Tibial artery (tissue), 4 donors: ENCODE results near the gene TSHZ2.

Source experiments
- DNase-seq, 2 donors: peaks; one replicate each; pipeline ENCODE4 v3.0.0-alpha.2; 2019
- H3K27ac ChIP-seq, 2 donors: fragments of 200-600 bp; sonication (generic) in 1 of 2; 1 replicate in 1 of 2; 2 replicates in 1 of 2; pipeline ENCODE4 v1.5.1; 2018 to 2019; ENCODE audit warnings: mild to moderate bottlenecking in 1 of 2
- H3K27me3 ChIP-seq, 2 donors: fragments of 200-600 bp; sonication (generic) in 1 of 2; one replicate each; pipeline versions ENCODE4 v1.5.1 to v1.6.0; 2016 to 2019
- H3K36me3 ChIP-seq, 3 donors: fragments of 200-600 bp; sonication (generic) in 2 of 3; one replicate each; pipeline ENCODE4 v1.5.1; 2016 to 2019; ENCODE audit warnings: mild to moderate bottlenecking in 2 of 3
- H3K4me1 ChIP-seq, 4 donors: fragments of 200-600 bp; sonication (generic) in 2 of 4; 1 replicate in 3 of 4; 2 replicates in 1 of 4; pipeline ENCODE4 v1.5.1; 2016 to 2019
- H3K4me3 ChIP-seq, 2 donors: fragments of 200-600 bp; sonication (generic) in 1 of 2; 1 replicate in 1 of 2; 2 replicates in 1 of 2; pipeline ENCODE4 v1.5.1; 2018 to 2019; ENCODE audit warnings: mild to moderate bottlenecking in 2 of 2
- H3K9me3 ChIP-seq, 3 donors: fragments of 200-600 bp; sonication (generic) in 1 of 3; one replicate each; pipeline ENCODE4 v1.5.1; 2016 to 2019
- intact Hi-C: fragments of 100-400 bp; cut with DNase I; formaldehyde crosslinking; loops from one replicate; pipeline ENCODE4 v1.15.0; 2023; ENCODE audit warnings: low total_unique reads
- TF ChIP-seq, protein P1 (sequence below), 2 experiments: fragments of 200-600 bp in 1 of 2; fragments of 450-650 bp in 1 of 2; IDR thresholded peaks; one replicate each; pipeline ENCODE4 v1.5.1; 2017 to 2019; ENCODE audit warnings: antibody characterized with exemption in 2 of 2, mild to moderate bottlenecking in 1 of 2, moderate library complexity in 1 of 2

TSHZ2 gene

DNA sequence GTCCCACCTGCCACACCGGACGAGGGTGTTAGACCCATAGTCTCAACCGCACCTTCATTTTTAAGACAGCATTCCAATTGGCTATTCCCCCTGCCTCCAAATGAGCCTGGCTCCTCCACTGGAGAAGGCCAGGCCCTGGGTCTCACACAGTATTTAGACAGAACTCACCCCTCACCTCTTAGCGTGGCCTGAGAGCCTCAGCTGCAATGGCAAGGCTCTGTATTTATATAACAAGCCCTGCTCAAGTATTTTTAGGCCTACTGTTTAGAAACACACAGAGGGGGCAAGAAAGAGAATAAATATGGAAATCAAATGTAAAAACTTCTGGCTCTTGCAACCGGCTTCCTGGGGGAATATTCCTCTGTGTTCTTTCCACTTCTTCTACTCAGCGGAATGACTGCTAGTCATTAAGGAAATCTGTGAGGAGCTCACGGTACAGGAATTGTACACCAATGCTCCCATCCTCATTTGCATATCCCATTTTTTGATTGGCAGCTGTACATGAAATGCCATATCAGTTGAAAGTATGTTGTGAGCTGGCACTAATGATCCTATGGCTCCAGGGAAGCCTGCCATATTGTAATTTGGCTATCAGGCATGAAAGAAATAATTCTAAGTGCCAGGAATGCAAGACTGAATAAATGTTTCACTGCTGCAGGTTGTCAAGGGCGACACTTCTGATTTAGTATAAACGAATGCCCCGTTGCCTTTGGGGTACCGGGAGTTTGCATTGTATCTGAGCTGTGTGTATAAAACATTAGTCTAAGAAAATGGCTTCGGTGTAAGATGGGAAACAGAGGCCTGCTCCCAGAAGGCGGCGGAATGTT lies 414.0 kb downstream of the TSHZ2 start:
- intact Hi-C loops, result no loop called here
- H3K9me3 ChIP-seq, result no peaks in the 10 kb centered on the region
- H3K27me3 ChIP-seq, result no peaks in the 10 kb centered on the region
- H3K4me3 ChIP-seq, result no peak overlapping the region
- TF ChIP-seq, protein P1, sequence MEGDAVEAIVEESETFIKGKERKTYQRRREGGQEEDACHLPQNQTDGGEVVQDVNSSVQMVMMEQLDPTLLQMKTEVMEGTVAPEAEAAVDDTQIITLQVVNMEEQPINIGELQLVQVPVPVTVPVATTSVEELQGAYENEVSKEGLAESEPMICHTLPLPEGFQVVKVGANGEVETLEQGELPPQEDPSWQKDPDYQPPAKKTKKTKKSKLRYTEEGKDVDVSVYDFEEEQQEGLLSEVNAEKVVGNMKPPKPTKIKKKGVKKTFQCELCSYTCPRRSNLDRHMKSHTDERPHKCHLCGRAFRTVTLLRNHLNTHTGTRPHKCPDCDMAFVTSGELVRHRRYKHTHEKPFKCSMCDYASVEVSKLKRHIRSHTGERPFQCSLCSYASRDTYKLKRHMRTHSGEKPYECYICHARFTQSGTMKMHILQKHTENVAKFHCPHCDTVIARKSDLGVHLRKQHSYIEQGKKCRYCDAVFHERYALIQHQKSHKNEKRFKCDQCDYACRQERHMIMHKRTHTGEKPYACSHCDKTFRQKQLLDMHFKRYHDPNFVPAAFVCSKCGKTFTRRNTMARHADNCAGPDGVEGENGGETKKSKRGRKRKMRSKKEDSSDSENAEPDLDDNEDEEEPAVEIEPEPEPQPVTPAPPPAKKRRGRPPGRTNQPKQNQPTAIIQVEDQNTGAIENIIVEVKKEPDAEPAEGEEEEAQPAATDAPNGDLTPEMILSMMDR (IDR thresholded peaks at IDR 0.05), result no peak
- DNase-seq, result no peak
- H3K36me3 ChIP-seq, result no peaks in the 10 kb centered on the region
- H3K27ac ChIP-seq, result no peak overlapping the region
- H3K4me1 ChIP-seq, result no peaks in the 10 kb centered on the region

DNA sequence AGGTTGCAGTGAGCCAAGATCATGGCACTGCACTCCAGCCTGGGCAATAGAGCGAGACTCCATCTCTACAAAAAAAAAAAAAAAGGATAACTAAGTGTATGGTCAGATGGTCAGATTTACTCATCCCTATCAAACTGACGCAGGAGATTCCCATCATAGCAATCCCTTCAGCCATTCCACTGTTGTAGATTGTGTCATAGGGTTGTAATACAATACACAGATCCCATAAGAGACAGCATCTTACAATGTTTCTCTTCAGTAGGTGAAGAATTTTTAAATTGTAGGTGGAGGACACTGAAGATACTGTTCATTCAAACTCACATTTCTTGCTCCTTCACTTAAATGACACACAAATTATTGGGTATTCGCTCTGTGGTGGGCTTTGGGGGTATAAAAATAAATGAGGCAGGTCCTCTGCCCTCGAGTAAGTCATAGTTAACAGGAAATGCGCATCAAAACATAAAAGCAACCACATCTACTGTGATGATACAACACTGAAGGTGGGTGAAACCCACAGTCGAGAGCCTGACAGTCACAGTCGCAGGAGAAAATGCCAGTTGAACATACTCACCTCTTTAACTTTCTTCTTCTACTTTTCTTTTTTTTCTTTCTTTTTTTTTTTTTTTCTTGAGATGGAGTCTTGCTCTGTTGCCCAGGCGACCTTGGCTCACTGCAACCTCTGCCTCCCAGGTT lies 416.0 kb downstream of the TSHZ2 start:
- H3K4me3 ChIP-seq, result no peak overlapping the region
- no peaks in the 10 kb centered on the region for H3K4me1 ChIP-seq
- no peak overlapping the region for H3K27ac ChIP-seq
- H3K36me3 ChIP-seq, result no peaks in the 10 kb centered on the region
- TF ChIP-seq, protein P1 (IDR thresholded peaks at IDR 0.05), result no peak
- DNase-seq, result no peak
- H3K9me3 ChIP-seq, result no peaks in the 10 kb centered on the region
- intact Hi-C loops, result no loop called here
- H3K27me3 ChIP-seq, result no peaks in the 10 kb centered on the region

DNA sequence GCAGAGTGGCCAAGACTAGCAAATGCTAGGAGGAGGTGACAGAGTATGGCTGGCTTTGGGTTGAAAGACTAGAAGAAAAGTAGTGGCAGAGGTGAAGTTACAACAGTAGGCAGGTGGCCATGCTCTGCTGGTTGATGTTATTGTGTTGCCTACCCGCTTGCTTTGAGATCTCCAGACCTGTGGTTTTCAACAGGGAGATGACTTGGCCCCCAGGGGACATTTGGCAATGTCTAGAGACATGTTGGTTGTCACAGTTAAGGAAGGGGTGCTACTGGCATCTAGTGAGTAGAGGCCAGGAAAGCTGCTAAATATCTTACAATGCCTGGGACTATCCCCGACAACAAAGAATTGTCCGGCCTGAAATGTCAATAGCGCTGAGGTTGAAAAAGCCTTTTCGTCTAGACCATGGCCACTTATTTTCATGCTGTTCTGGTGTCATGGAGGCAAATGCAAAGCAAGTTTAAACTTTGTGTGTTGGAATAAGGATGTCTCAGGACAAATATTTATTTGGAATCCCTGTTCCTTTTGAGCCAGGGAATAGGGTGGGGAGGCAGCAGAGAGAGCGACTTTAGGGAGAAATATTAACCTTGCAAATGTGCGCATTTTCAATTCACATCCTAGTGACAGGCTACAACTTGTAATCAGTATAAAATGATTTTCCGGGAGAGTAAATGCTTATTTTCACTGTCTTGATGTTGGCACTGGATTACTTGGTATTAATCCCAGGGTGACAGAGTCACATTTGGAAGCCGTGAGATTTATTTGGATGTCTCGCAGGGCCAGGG lies 417.6 kb downstream of the TSHZ2 start:
- Histone ChIP-seq H3K4me1 (no peaks in the 10 kb centered on the region), H3K9me3 (no peaks in the 10 kb centered on the region), H3K4me3 (no peak overlapping the region), H3K36me3 (no peaks in the 10 kb centered on the region), H3K27me3 (no peaks in the 10 kb centered on the region), H3K27ac (no peak overlapping the region)
- no peak for DNase-seq
- intact Hi-C loops, result no loop called here
- TF ChIP-seq, protein P1 (IDR thresholded peaks at IDR 0.05), result no peak

DNA sequence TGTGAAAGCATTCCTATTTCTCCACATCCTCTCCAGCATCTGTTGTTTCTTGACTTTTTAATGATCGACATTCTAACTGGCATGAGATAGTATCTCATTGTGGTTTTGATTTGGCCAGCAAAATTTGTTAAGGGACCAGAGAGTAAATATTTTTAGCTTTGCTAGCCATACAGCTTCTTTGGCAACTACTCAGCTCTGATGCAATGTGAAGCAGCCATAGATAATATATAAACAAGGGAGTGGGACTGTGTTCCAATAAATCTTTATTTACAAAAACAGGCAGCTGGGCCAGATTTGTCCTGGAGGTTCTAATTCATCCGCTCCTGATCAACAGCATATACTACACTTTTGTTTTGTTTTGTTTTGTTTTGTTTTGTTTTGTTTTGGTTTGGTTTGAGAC lies 418.6 kb downstream of the TSHZ2 start:
- TF ChIP-seq, protein P1 (IDR thresholded peaks at IDR 0.05), result no peak
- DNase-seq, result no peak
- H3K9me3 ChIP-seq, result no peaks in the 10 kb centered on the region
- H3K4me3 ChIP-seq, result no peak overlapping the region
- no peaks in the 10 kb centered on the region for H3K27me3 ChIP-seq
- H3K36me3 ChIP-seq, result no peaks in the 10 kb centered on the region
- intact Hi-C loops, result no loop called here
- no peak overlapping the region for H3K27ac ChIP-seq
- no peaks in the 10 kb centered on the region for H3K4me1 ChIP-seq

DNA sequence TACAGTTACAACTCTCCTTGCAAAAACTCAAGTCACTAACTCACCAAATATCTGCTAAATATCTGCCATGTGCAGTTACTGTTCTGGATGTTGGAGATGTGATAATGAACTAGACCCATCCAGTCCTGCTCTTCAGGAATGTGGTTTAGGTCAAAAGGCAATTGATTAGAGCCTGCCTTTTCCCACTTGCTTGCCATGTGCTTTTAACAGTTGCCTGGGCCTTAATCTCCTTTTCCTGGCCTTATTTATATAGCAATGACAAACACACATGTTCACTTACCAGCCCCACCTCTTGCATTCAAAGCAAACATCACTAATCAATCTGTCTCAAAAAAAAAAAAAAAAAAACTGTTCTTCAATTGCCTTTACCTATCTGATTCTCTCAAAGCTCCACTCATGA lies 422.3 kb downstream of the TSHZ2 start:
- TF ChIP-seq, protein P1 (IDR thresholded peaks at IDR 0.05), result no peak
- no peak for DNase-seq
- H3K36me3 ChIP-seq, result no peaks in the 10 kb centered on the region
- no peak overlapping the region for H3K4me3 ChIP-seq
- H3K4me1 ChIP-seq, result no peaks in the 10 kb centered on the region
- intact Hi-C loops, result no loop called here
- H3K27me3 ChIP-seq, result no peaks in the 10 kb centered on the region
- H3K27ac ChIP-seq, result no peak overlapping the region
- H3K9me3 ChIP-seq, result no peaks in the 10 kb centered on the region
